ENCODE measurements around the gene SLC4A1AP. TPM values are rescaled to one million over a fixed set of nuclear protein-coding genes. Genes with fewer than 3 reads are reported as not detected.

The SLC4A1AP gene
- polyA plus RNA-seq, 1 donor from 2014 or later = 47.9 TPM

DNA sequence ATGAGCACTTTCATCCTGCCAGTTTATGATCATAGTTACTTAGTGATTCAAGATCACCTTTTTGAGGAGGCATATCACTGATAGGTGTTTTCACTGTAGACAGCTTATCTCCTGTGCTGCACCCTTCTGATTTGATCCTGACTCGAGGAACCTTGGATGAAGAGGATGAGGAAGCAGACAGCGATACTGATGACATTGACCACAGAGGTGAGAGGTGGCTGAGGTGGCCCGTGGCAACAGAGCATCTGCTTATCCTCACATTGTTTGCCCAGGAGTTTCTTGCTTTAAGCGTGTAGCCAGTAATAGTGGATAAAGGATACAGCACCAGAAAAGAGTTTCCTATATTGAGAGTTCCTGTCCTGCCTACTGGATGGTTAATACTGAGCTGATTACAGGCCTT is 16.0 kb upstream of the SLC4A1AP start:
- Histone ChIP-seq H3K27me3 (ENCODE audit: insufficient read depth, low read depth, low read length) (no peaks in the 10 kb centered on the region), H3K4me3 (ENCODE audit: low read length) (no peak overlapping the region), H3K9me2 (ENCODE audit: insufficient read depth, low read length) (no peaks in the 10 kb centered on the region), H3K4me2 (ENCODE audit: low read length) (no peak overlapping the region), H3K79me2 (replicated peaks; ENCODE audit: insufficient read depth, low read length) (no peaks in the 10 kb centered on the region), H3K9me3 (ENCODE audit: low read length) (no peaks in the 10 kb centered on the region), H4K20me1 (ENCODE audit: insufficient read depth) (no peaks in the 10 kb centered on the region), H3K36me3 (ENCODE audit: insufficient read depth, low read length) (no peaks in the 10 kb centered on the region), H3K27ac (ENCODE audit: low read length) (no peak overlapping the region), H3F3A (ENCODE audit: insufficient read depth, low read length, poor library complexity, severe bottlenecking) (no peaks in the 10 kb centered on the region), H2AFZ (ENCODE audit: low read depth, low read length) (no peak overlapping the region), H3K9ac (ENCODE audit: low read length) (no peak overlapping the region)
- TF ChIP-seq EP300 (conservative IDR thresholded peaks at IDR 0.05; ENCODE audit: poor library complexity, severe bottlenecking) = no peak
- no peak for TF ChIP-seq MXI1 (conservative IDR thresholded peaks at IDR 0.05; ENCODE audit: poor library complexity, severe bottlenecking)
- no peak for TF ChIP-seq RAD21 (conservative IDR thresholded peaks at IDR 0.05)
- no peak for TF ChIP-seq TAF1 (IDR thresholded peaks at IDR 0.05; ENCODE audit: low read depth)
- no peak for TF ChIP-seq SMC3 (conservative IDR thresholded peaks at IDR 0.05; ENCODE audit: poor library complexity)
- TF ChIP-seq, protein P1, sequence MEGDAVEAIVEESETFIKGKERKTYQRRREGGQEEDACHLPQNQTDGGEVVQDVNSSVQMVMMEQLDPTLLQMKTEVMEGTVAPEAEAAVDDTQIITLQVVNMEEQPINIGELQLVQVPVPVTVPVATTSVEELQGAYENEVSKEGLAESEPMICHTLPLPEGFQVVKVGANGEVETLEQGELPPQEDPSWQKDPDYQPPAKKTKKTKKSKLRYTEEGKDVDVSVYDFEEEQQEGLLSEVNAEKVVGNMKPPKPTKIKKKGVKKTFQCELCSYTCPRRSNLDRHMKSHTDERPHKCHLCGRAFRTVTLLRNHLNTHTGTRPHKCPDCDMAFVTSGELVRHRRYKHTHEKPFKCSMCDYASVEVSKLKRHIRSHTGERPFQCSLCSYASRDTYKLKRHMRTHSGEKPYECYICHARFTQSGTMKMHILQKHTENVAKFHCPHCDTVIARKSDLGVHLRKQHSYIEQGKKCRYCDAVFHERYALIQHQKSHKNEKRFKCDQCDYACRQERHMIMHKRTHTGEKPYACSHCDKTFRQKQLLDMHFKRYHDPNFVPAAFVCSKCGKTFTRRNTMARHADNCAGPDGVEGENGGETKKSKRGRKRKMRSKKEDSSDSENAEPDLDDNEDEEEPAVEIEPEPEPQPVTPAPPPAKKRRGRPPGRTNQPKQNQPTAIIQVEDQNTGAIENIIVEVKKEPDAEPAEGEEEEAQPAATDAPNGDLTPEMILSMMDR (IDR thresholded peaks at IDR 0.05; ENCODE audit: poor library complexity, severe bottlenecking) = no peak
- TF ChIP-seq EZH2 (IDR thresholded peaks at IDR 0.05; ENCODE audit: borderline replicate concordance, insufficient read depth, low read length, poor library complexity, severe bottlenecking) = no peak
- no peak for TF ChIP-seq POLR2AphosphoS5 (IDR thresholded peaks at IDR 0.05)
- TF ChIP-seq, protein P2, sequence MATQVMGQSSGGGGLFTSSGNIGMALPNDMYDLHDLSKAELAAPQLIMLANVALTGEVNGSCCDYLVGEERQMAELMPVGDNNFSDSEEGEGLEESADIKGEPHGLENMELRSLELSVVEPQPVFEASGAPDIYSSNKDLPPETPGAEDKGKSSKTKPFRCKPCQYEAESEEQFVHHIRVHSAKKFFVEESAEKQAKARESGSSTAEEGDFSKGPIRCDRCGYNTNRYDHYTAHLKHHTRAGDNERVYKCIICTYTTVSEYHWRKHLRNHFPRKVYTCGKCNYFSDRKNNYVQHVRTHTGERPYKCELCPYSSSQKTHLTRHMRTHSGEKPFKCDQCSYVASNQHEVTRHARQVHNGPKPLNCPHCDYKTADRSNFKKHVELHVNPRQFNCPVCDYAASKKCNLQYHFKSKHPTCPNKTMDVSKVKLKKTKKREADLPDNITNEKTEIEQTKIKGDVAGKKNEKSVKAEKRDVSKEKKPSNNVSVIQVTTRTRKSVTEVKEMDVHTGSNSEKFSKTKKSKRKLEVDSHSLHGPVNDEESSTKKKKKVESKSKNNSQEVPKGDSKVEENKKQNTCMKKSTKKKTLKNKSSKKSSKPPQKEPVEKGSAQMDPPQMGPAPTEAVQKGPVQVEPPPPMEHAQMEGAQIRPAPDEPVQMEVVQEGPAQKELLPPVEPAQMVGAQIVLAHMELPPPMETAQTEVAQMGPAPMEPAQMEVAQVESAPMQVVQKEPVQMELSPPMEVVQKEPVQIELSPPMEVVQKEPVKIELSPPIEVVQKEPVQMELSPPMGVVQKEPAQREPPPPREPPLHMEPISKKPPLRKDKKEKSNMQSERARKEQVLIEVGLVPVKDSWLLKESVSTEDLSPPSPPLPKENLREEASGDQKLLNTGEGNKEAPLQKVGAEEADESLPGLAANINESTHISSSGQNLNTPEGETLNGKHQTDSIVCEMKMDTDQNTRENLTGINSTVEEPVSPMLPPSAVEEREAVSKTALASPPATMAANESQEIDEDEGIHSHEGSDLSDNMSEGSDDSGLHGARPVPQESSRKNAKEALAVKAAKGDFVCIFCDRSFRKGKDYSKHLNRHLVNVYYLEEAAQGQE (IDR thresholded peaks at IDR 0.05; ENCODE audit: borderline replicate concordance) = no peak

DNA sequence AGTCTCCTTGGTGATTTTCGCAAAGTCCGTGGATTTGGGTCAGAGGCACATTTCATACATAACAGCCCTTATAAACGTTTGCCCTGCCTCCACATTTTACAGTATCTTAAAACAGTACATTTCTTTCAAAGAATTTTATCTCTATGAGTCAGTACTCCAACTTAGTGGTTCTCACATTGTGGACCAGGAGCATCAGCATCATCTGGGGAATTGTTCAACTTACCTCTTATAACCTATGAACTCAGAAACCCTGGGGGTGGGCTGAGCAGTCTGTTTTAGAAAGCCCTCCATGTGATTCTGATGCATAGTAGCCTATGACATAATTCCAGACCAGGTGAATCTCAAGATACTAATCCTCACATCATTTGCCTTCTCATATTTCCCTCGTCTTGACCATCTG is 12.6 kb upstream of the SLC4A1AP start:
- Histone ChIP-seq H3K36me3 (ENCODE audit: insufficient read depth, low read length) (peaks cover 9% of the 10 kb centered on the region), H3K27me3 (ENCODE audit: insufficient read depth, low read depth, low read length) (no peaks in the 10 kb centered on the region), H3K79me2 (replicated peaks; ENCODE audit: insufficient read depth, low read length) (no peaks in the 10 kb centered on the region), H3K9me3 (ENCODE audit: low read length) (no peaks in the 10 kb centered on the region), H2AFZ (ENCODE audit: low read depth, low read length) (no peak overlapping the region), H3K9me2 (ENCODE audit: insufficient read depth, low read length) (no peaks in the 10 kb centered on the region), H3F3A (ENCODE audit: insufficient read depth, low read length, poor library complexity, severe bottlenecking) (no peaks in the 10 kb centered on the region), H4K20me1 (ENCODE audit: insufficient read depth) (no peaks in the 10 kb centered on the region), H3K4me2 (ENCODE audit: low read length) (no peak overlapping the region), H3K4me3 (ENCODE audit: low read length) (no peak overlapping the region), H3K27ac (ENCODE audit: low read length) (no peak overlapping the region), H3K9ac (ENCODE audit: low read length) (no peak overlapping the region)
- TF ChIP-seq POLR2AphosphoS5 (IDR thresholded peaks at IDR 0.05) (no peak), EP300 (conservative IDR thresholded peaks at IDR 0.05; ENCODE audit: poor library complexity, severe bottlenecking) (no peak), MXI1 (conservative IDR thresholded peaks at IDR 0.05; ENCODE audit: poor library complexity, severe bottlenecking) (no peak), TAF1 (IDR thresholded peaks at IDR 0.05; ENCODE audit: low read depth) (no peak), EZH2 (IDR thresholded peaks at IDR 0.05; ENCODE audit: borderline replicate concordance, insufficient read depth, low read length, poor library complexity, severe bottlenecking) (no peak), RAD21 (conservative IDR thresholded peaks at IDR 0.05) (no peak), SMC3 (conservative IDR thresholded peaks at IDR 0.05; ENCODE audit: poor library complexity) (no peak)
- TF ChIP-seq, protein P1 (IDR thresholded peaks at IDR 0.05; ENCODE audit: poor library complexity, severe bottlenecking) = no peak
- TF ChIP-seq, protein P2 (IDR thresholded peaks at IDR 0.05; ENCODE audit: borderline replicate concordance) = no peak

Measured in neural cell (in vitro differentiated cells).